Psoas muscle (tissue), 8 donors: ENCODE results near the gene RHBDD2. TPM values are rescaled to one million over a fixed set of nuclear protein-coding genes. Genes with fewer than 3 reads are reported as not detected.

ENCODE experiments used
- ATAC-seq, 4 donors: fragments of 200-7000 bp; cut with Tn5 transposase; one replicate each; pipeline ENCODE4 v1.9.1; 2020; ENCODE audit warnings: moderate library complexity in 3 of 4, mild to moderate bottlenecking in 2 of 4
- DNase-seq, 2 donors: peaks; one replicate each; pipeline ENCODE4 v3.0.0-alpha.2; 2020
- H3K27ac ChIP-seq: fragments of 200-600 bp; one replicate; pipeline ENCODE4 v1.8.0; 2022
- H3K27me3 ChIP-seq, 3 donors: fragments of 200-600 bp in 1 of 3; one replicate each; pipeline versions ENCODE4 v1.6.1 to v1.8.0; 2013 to 2022; ENCODE audit warnings: low read length in 2 of 3, mild to moderate bottlenecking in 2 of 3, moderate library complexity in 1 of 3; ENCODE audit not compliant: insufficient read depth in 3 of 3
- H3K36me3 ChIP-seq, 2 donors: fragments of 200-600 bp in 1 of 2; one replicate each; pipeline versions ENCODE4 v1.6.1 to v1.8.0; 2013 to 2022; ENCODE audit warnings: low read depth in 1 of 2, mild to moderate bottlenecking in 1 of 2, moderate library complexity in 1 of 2; ENCODE audit not compliant: insufficient read depth in 1 of 2
- H3K4me1 ChIP-seq: fragments of 200-600 bp; one replicate; pipeline ENCODE4 v1.8.0; 2022
- H3K4me3 ChIP-seq: fragments of 200-600 bp; one replicate; pipeline ENCODE4 v1.8.0; 2022; ENCODE audit warnings: mild to moderate bottlenecking
- H3K9me3 ChIP-seq: fragments of 200-600 bp; one replicate; pipeline ENCODE4 v1.8.0; 2022
- CTCF ChIP-seq: fragments of 200-600 bp; IDR thresholded peaks from one replicate; pipeline ENCODE4 v1.8.0; 2022; ENCODE audit warnings: antibody characterized with exemption
- WGBS, 3 donors: extraction: QIAGEN DNeasy Blood & Tissue Kit; methylation state at CpG; one replicate each; pipeline versions ENCODE4 v1.1.6 to v1.1.7; 2013; 5-methylcytosine and 5-hydroxymethylcytosine counted together
- intact Hi-C, 2 donors: fragments of 100-400 bp; cut with DNase I; formaldehyde crosslinking; loops; one replicate each; pipeline versions ENCODE4 v1.11.0 to v1.14.2; 2022
- polyA plus RNA-seq, 3 donors: library from polyadenylated mRNA; stranded (reverse); fragments of 200-250 nt; gene quantifications; one replicate each; pipeline ENCODE4 v1.2.3, GENCODE V29; 2013
- total RNA-seq, 4 donors: library from RNA; stranded (reverse); fragmentation: NEBNext Ultra II Directional in 2 of 4; extraction: Animal tissue kit (Norgen Biotek cat#: 25700) in 2 of 4; gene quantifications; one replicate each; pipeline versions ENCODE4 v1.2.1 to v1.2.4, GENCODE V29; 2021 to 2023
- donor health status: healthy with polysubstance abuse.
- donor health status: DM: no; HTN: no; CAD: no; lungs with moderate emphysema.
- donor health status: Bipolar disorder and iron deficiency.
- donor health status: healthy.
- donor health status: DM: yes; HTN: yes; CAD: no.
- donor health status: DM: no; HTN: no; CAD: no.
- donor health status: DM: no; HTN: no; CAD: no.
- donor health status: DM: yes; HTN: yes; CAD: no.

RHBDD2 gene
- total and polyA plus RNA-seq, 7 donors = 18.3 to 38.9 (median 30.4) TPM

- peak overlapping the region; percentile 83 for H3K27ac ChIP-seq
- 51 to 66% (median 55%) methylated on average over 5 of the region's 5 CpGs for WGBS, 3 donors
- H3K4me1 ChIP-seq = peaks cover 41% of the 10 kb centered on the region
- H3K27me3 ChIP-seq = no peaks in the 10 kb centered on the region
- DNase-seq (no peak), ATAC-seq (no peak)
- H3K9me3 ChIP-seq = no peaks in the 10 kb centered on the region
- intact Hi-C loops = loop anchor here (5.0 kb wide), 2 partner anchors 39 to 46 kb away; partner anchors contain the start of gene RHBDD2 (in 1 of the 2)
- peak overlapping the region; percentile 98 for H3K4me3 ChIP-seq
- no peaks in the 10 kb centered on the region for H3K36me3 ChIP-seq
- no peak for TF ChIP-seq CTCF
Observed at GRCh38 chr7:75916259-75916658, 37.4 kb downstream of the RHBDD2 start.

- WGBS, 3 donors = 71 to 78% (median 75%) methylated on average over 11 of the region's 11 CpGs
- intact Hi-C loops = loop anchor here (5.0 kb wide), 2 partner anchors 40 to 45 kb away; partner anchors contain the start of gene RHBDD2 (in 1 of the 2)
- no peak for DNase-seq
- H3K27ac ChIP-seq = no peak overlapping the region
- no peaks in the 10 kb centered on the region for H3K27me3 ChIP-seq
- H3K36me3 ChIP-seq = no peaks in the 10 kb centered on the region
- no peak for ATAC-seq
- H3K9me3 ChIP-seq = no peaks in the 10 kb centered on the region
- H3K4me1 ChIP-seq = peaks cover 43% of the 10 kb centered on the region
- H3K4me3 ChIP-seq = peak overlapping the region; percentile 98
- no peak for TF ChIP-seq CTCF
Observed at GRCh38 chr7:75916685-75917634, 38.1 kb downstream of the RHBDD2 start.

GRCh38 chr7:75920431-75921161 is 41.8 kb downstream of the RHBDD2 start:
- peak; percentile 37 to 69 for DNase-seq
- no peak for TF ChIP-seq CTCF
- Histone ChIP-seq H3K27me3 (no peaks in the 10 kb centered on the region), H3K4me1 (peaks cover 61% of the 10 kb centered on the region), H3K9me3 (no peaks in the 10 kb centered on the region), H3K27ac (peak overlapping the region; percentile 19), H3K36me3 (no peaks in the 10 kb centered on the region), H3K4me3 (no peak overlapping the region)
- peak; percentile 49 to 85 (median 83) for ATAC-seq
- WGBS, 3 donors = 77 to 84% (median 84%) methylated on average over 19 of the region's 19 CpGs
- intact Hi-C loops = no loop called here

- ATAC-seq = no peak
- Histone ChIP-seq H3K27ac (no peak overlapping the region), H3K27me3 (no peaks in the 10 kb centered on the region), H3K36me3 (no peaks in the 10 kb centered on the region), H3K4me1 (peaks cover 61% of the 10 kb centered on the region), H3K9me3 (no peaks in the 10 kb centered on the region), H3K4me3 (no peak overlapping the region)
- DNase-seq = no peak
- WGBS, 3 donors = 77 to 81% (median 79%) methylated on average over 14 of the region's 14 CpGs
- no peak for TF ChIP-seq CTCF
- intact Hi-C loops = no loop called here
Observed at GRCh38 chr7:75921479-75921878, 42.6 kb downstream of the RHBDD2 start.
